Measurements from ENCODE around the gene ZNF775. TPM values are rescaled to one million over a fixed set of nuclear protein-coding genes. Genes with fewer than 3 reads are reported as not detected.

ZNF775 gene
- polyA plus RNA-seq, 2 donors, result 0.81 to 1.6 TPM

GRCh38 chr7:150343225-150343624 is 35.9 kb upstream of the ZNF775 start:
- H3K27me3 ChIP-seq (ENCODE audit: control insufficient read depth in 1 of 2, insufficient read depth in 2 of 2, low read length in 2 of 2), result peaks cover 0 to 8% of the 10 kb centered on the region in 2 donors

GRCh38 chr7:150344299-150344698 is 34.8 kb upstream of the ZNF775 start:
- Histone ChIP-seq H3K27ac (ENCODE audit: low read depth in 2 of 2, low read length in 1 of 2) (no peak overlapping the region), H3K36me3 (ENCODE audit: control insufficient read depth in 2 of 2, insufficient read depth in 2 of 2, low read length in 1 of 2) (no peaks in the 10 kb centered on the region), H3K4me3 (ENCODE audit: low read depth in 1 of 2, low read length in 2 of 2) (no peak overlapping the region), H3K9me3 (ENCODE audit: control insufficient read depth in 2 of 2, insufficient read depth in 1 of 2, low read depth in 1 of 2, low read length in 1 of 2) (peaks cover 0 to 4% of the 10 kb centered on the region in 2 donors), H3K4me1 (ENCODE audit: control insufficient read depth in 2 of 2, insufficient read depth in 2 of 2, low read length in 1 of 2) (peaks cover 3 to 10% of the 10 kb centered on the region in 2 donors), H3K27me3 (ENCODE audit: control insufficient read depth in 1 of 2, insufficient read depth in 2 of 2, low read length in 2 of 2) (peaks cover 0 to 8% of the 10 kb centered on the region in 2 donors)

More at GRCh38 chr7:150343225-150343624, 35.9 kb upstream of the ZNF775 start:
- Histone ChIP-seq H3K9me3 (ENCODE audit: control insufficient read depth in 2 of 2, insufficient read depth in 1 of 2, low read depth in 1 of 2, low read length in 1 of 2) (peaks cover 0 to 4% of the 10 kb centered on the region in 2 donors), H3K4me3 (ENCODE audit: low read depth in 1 of 2, low read length in 2 of 2) (no peak overlapping the region), H3K36me3 (ENCODE audit: control insufficient read depth in 2 of 2, insufficient read depth in 2 of 2, low read length in 1 of 2) (no peaks in the 10 kb centered on the region), H3K27ac (ENCODE audit: low read depth in 2 of 2, low read length in 1 of 2) (no peak overlapping the region), H3K4me1 (ENCODE audit: control insufficient read depth in 2 of 2, insufficient read depth in 2 of 2, low read length in 1 of 2) (peaks cover 3 to 10% of the 10 kb centered on the region in 2 donors)
- WGBS, 2 donors, result 76 to 82% methylated on average over 2 of the region's 2 CpGs

- Histone ChIP-seq H3K4me1 (ENCODE audit: control insufficient read depth in 2 of 2, insufficient read depth in 2 of 2, low read length in 1 of 2) (peaks cover 3 to 4% of the 10 kb centered on the region in 2 donors), H3K4me3 (ENCODE audit: low read depth in 1 of 2, low read length in 2 of 2) (no peak overlapping the region), H3K36me3 (ENCODE audit: control insufficient read depth in 2 of 2, insufficient read depth in 2 of 2, low read length in 1 of 2) (no peaks in the 10 kb centered on the region), H3K27ac (ENCODE audit: low read depth in 2 of 2, low read length in 1 of 2) (no peak overlapping the region), H3K9me3 (ENCODE audit: control insufficient read depth in 2 of 2, insufficient read depth in 1 of 2, low read depth in 1 of 2, low read length in 1 of 2) (peaks cover 0 to 4% of the 10 kb centered on the region in 2 donors), H3K27me3 (ENCODE audit: control insufficient read depth in 1 of 2, insufficient read depth in 2 of 2, low read length in 2 of 2) (peaks cover 0 to 8% of the 10 kb centered on the region in 2 donors)
- WGBS, 2 donors, result 92 to 93% methylated on average over 1 of the region's 1 CpG
These were observed 34.1 kb upstream of the ZNF775 start for GRCh38 chr7:150345012-150345411.

GRCh38 chr7:150346922-150347321 is 32.2 kb upstream of the ZNF775 start:
- no peak overlapping the region for H3K27ac ChIP-seq (ENCODE audit: low read depth in 2 of 2, low read length in 1 of 2)
- H3K27me3 ChIP-seq (ENCODE audit: control insufficient read depth in 1 of 2, insufficient read depth in 2 of 2, low read length in 2 of 2), result no peaks in the 10 kb centered on the region
- WGBS, 2 donors, result 87 to 95% methylated on average over 5 of the region's 5 CpGs

GRCh38 chr7:150351587-150352194 is 27.4 kb upstream of the ZNF775 start:
- Histone ChIP-seq H3K27me3 (ENCODE audit: control insufficient read depth in 1 of 2, insufficient read depth in 2 of 2, low read length in 2 of 2) (no peaks in the 10 kb centered on the region), H3K27ac (ENCODE audit: low read depth in 2 of 2, low read length in 1 of 2) (no peak overlapping the region), H3K4me1 (ENCODE audit: control insufficient read depth in 2 of 2, insufficient read depth in 2 of 2, low read length in 1 of 2) (no peaks in the 10 kb centered on the region), H3K9me3 (ENCODE audit: control insufficient read depth in 2 of 2, insufficient read depth in 1 of 2, low read depth in 1 of 2, low read length in 1 of 2) (no peaks in the 10 kb centered on the region), H3K36me3 (ENCODE audit: control insufficient read depth in 2 of 2, insufficient read depth in 2 of 2, low read length in 1 of 2) (no peaks in the 10 kb centered on the region), H3K4me3 (ENCODE audit: low read depth in 1 of 2, low read length in 2 of 2) (no peak overlapping the region)
- WGBS, 2 donors, result 61 to 69% methylated on average over 8 of the region's 8 CpGs

More at GRCh38 chr7:150346922-150347321, 32.2 kb upstream of the ZNF775 start:
- Histone ChIP-seq H3K4me1 (ENCODE audit: control insufficient read depth in 2 of 2, insufficient read depth in 2 of 2, low read length in 1 of 2) (no peaks in the 10 kb centered on the region), H3K4me3 (ENCODE audit: low read depth in 1 of 2, low read length in 2 of 2) (no peak overlapping the region), H3K9me3 (ENCODE audit: control insufficient read depth in 2 of 2, insufficient read depth in 1 of 2, low read depth in 1 of 2, low read length in 1 of 2) (peaks cover 0 to 4% of the 10 kb centered on the region in 2 donors), H3K36me3 (ENCODE audit: control insufficient read depth in 2 of 2, insufficient read depth in 2 of 2, low read length in 1 of 2) (no peaks in the 10 kb centered on the region)

- H3K4me3 ChIP-seq (ENCODE audit: low read depth in 1 of 2, low read length in 2 of 2), result no peak overlapping the region
- 72 to 79% methylated on average over 1 of the region's 1 CpG for WGBS, 2 donors
- no peak overlapping the region for H3K27ac ChIP-seq (ENCODE audit: low read depth in 2 of 2, low read length in 1 of 2)
- H3K36me3 ChIP-seq (ENCODE audit: control insufficient read depth in 2 of 2, insufficient read depth in 2 of 2, low read length in 1 of 2), result no peaks in the 10 kb centered on the region
- no peaks in the 10 kb centered on the region for H3K27me3 ChIP-seq (ENCODE audit: control insufficient read depth in 1 of 2, insufficient read depth in 2 of 2, low read length in 2 of 2)
- H3K4me1 ChIP-seq (ENCODE audit: control insufficient read depth in 2 of 2, insufficient read depth in 2 of 2, low read length in 1 of 2), result no peaks in the 10 kb centered on the region
- no peaks in the 10 kb centered on the region for H3K9me3 ChIP-seq (ENCODE audit: control insufficient read depth in 2 of 2, insufficient read depth in 1 of 2, low read depth in 1 of 2, low read length in 1 of 2)
These were observed 23.5 kb upstream of the ZNF775 start for GRCh38 chr7:150355666-150356059.

GRCh38 chr7:150356265-150356897 is 22.7 kb upstream of the ZNF775 start:
- no peak overlapping the region for H3K27ac ChIP-seq (ENCODE audit: low read depth in 2 of 2, low read length in 1 of 2)

GRCh38 chr7:150357270-150357669 is 21.9 kb upstream of the ZNF775 start:
- Histone ChIP-seq H3K27ac (ENCODE audit: low read depth in 2 of 2, low read length in 1 of 2) (no peak overlapping the region), H3K4me3 (ENCODE audit: low read depth in 1 of 2, low read length in 2 of 2) (no peak overlapping the region), H3K9me3 (ENCODE audit: control insufficient read depth in 2 of 2, insufficient read depth in 1 of 2, low read depth in 1 of 2, low read length in 1 of 2) (no peaks in the 10 kb centered on the region), H3K36me3 (ENCODE audit: control insufficient read depth in 2 of 2, insufficient read depth in 2 of 2, low read length in 1 of 2) (no peaks in the 10 kb centered on the region), H3K27me3 (ENCODE audit: control insufficient read depth in 1 of 2, insufficient read depth in 2 of 2, low read length in 2 of 2) (no peaks in the 10 kb centered on the region), H3K4me1 (ENCODE audit: control insufficient read depth in 2 of 2, insufficient read depth in 2 of 2, low read length in 1 of 2) (no peaks in the 10 kb centered on the region)
- 57 to 58% methylated on average over 9 of the region's 9 CpGs for WGBS, 2 donors

More at GRCh38 chr7:150356265-150356897, 22.7 kb upstream of the ZNF775 start:
- Histone ChIP-seq H3K27me3 (ENCODE audit: control insufficient read depth in 1 of 2, insufficient read depth in 2 of 2, low read length in 2 of 2) (no peaks in the 10 kb centered on the region), H3K4me1 (ENCODE audit: control insufficient read depth in 2 of 2, insufficient read depth in 2 of 2, low read length in 1 of 2) (no peaks in the 10 kb centered on the region), H3K36me3 (ENCODE audit: control insufficient read depth in 2 of 2, insufficient read depth in 2 of 2, low read length in 1 of 2) (no peaks in the 10 kb centered on the region), H3K4me3 (ENCODE audit: low read depth in 1 of 2, low read length in 2 of 2) (no peak overlapping the region), H3K9me3 (ENCODE audit: control insufficient read depth in 2 of 2, insufficient read depth in 1 of 2, low read depth in 1 of 2, low read length in 1 of 2) (no peaks in the 10 kb centered on the region)
- WGBS, 2 donors, result 31 to 36% methylated on average over 6 of the region's 6 CpGs

GRCh38 chr7:150357771-150358427 is 21.2 kb upstream of the ZNF775 start:
- Histone ChIP-seq H3K9me3 (ENCODE audit: control insufficient read depth in 2 of 2, insufficient read depth in 1 of 2, low read depth in 1 of 2, low read length in 1 of 2) (no peaks in the 10 kb centered on the region), H3K27ac (ENCODE audit: low read depth in 2 of 2, low read length in 1 of 2) (no peak overlapping the region), H3K27me3 (ENCODE audit: control insufficient read depth in 1 of 2, insufficient read depth in 2 of 2, low read length in 2 of 2) (no peaks in the 10 kb centered on the region), H3K36me3 (ENCODE audit: control insufficient read depth in 2 of 2, insufficient read depth in 2 of 2, low read length in 1 of 2) (no peaks in the 10 kb centered on the region), H3K4me1 (ENCODE audit: control insufficient read depth in 2 of 2, insufficient read depth in 2 of 2, low read length in 1 of 2) (no peaks in the 10 kb centered on the region), H3K4me3 (ENCODE audit: low read depth in 1 of 2, low read length in 2 of 2) (no peak overlapping the region)
- WGBS, 2 donors, result 68 to 72% methylated on average over 13 of the region's 13 CpGs
